ENCODE data around the gene DDR2.
"Not testable (repeated sequence)": the region's sequence is repeated elsewhere in the genome, so short reads cannot be mapped to it uniquely, and the experiment has no call there.

- not testable (repeated sequence) for TF ChIP-seq POLR2A (IDR thresholded peaks at IDR 0.05; ENCODE audit: low read length); GATA1 (IDR thresholded peaks at IDR 0.05; ENCODE audit: low read depth, low read length)
Observed at GRCh38 chr1:162807503-162807902, 175.2 kb downstream of the DDR2 start.

Data from erythroblast (primary cell).